ENCODE results near the gene SOX8.

Gene SOX8

GRCh38 chr16:1006781-1007180 lies 25.2 kb downstream of the SOX8 start:
- DNase-seq (ENCODE audit: low read depth, low spot score): no peak

- DNase-seq (ENCODE audit: low read depth, low spot score): no peak
These were observed 25.8 kb downstream of the SOX8 start for GRCh38 chr16:1007284-1007850.

GRCh38 chr16:1008085-1008484 lies 26.5 kb downstream of the SOX8 start:
- DNase-seq (ENCODE audit: low read depth, low spot score): no peak

- no peak for DNase-seq (ENCODE audit: low read depth, low spot score)
These were observed 28.0 kb downstream of the SOX8 start for GRCh38 chr16:1009358-1010150.

GRCh38 chr16:1010251-1010650 lies 28.7 kb downstream of the SOX8 start:
- no peak for DNase-seq (ENCODE audit: low read depth, low spot score)

- DNase-seq (ENCODE audit: low read depth, low spot score): no peak
These were observed 29.2 kb downstream of the SOX8 start for GRCh38 chr16:1010815-1011214.

GRCh38 chr16:1011316-1012082 lies 29.9 kb downstream of the SOX8 start:
- no peak for DNase-seq (ENCODE audit: low read depth, low spot score)

GRCh38 chr16:1012135-1012534 lies 30.6 kb downstream of the SOX8 start:
- no peak for DNase-seq (ENCODE audit: low read depth, low spot score)

- no peak for DNase-seq (ENCODE audit: low read depth, low spot score)
These were observed 31.4 kb downstream of the SOX8 start for GRCh38 chr16:1012722-1013592.

- no peak for DNase-seq (ENCODE audit: low read depth, low spot score)
These were observed 32.0 kb downstream of the SOX8 start for GRCh38 chr16:1013593-1013900.

- DNase-seq (ENCODE audit: low read depth, low spot score): no peak
These were observed 32.7 kb downstream of the SOX8 start for GRCh38 chr16:1014221-1014620.

- no peak for DNase-seq (ENCODE audit: low read depth, low spot score)
These were observed 33.4 kb downstream of the SOX8 start for GRCh38 chr16:1014771-1015495.

GRCh38 chr16:1018447-1019198 lies 37.1 kb downstream of the SOX8 start:
- no peak for DNase-seq (ENCODE audit: low read depth, low spot score)

- DNase-seq (ENCODE audit: low read depth, low spot score): no peak
These were observed 37.9 kb downstream of the SOX8 start for GRCh38 chr16:1019231-1020090.

- DNase-seq (ENCODE audit: low read depth, low spot score): no peak
These were observed 38.5 kb downstream of the SOX8 start for GRCh38 chr16:1020091-1020399.

- no peak for DNase-seq (ENCODE audit: low read depth, low spot score)
These were observed 39.0 kb downstream of the SOX8 start for GRCh38 chr16:1020591-1020990.

GRCh38 chr16:1021553-1022160 lies 40.1 kb downstream of the SOX8 start:
- no peak for DNase-seq (ENCODE audit: low read depth, low spot score)

GRCh38 chr16:1022466-1022865 lies 40.9 kb downstream of the SOX8 start:
- no peak for DNase-seq (ENCODE audit: low read depth, low spot score)

- DNase-seq (ENCODE audit: low read depth, low spot score): no peak
These were observed 42.6 kb downstream of the SOX8 start for GRCh38 chr16:1024138-1024537.
